Liver (tissue), 9 donors: Measurements from ENCODE around the gene GPATCH2. TPM values are rescaled to one million over a fixed set of nuclear protein-coding genes. Genes with fewer than 3 reads are reported as not detected.

Source experiments
- DNase-seq: peaks from one replicate; pipeline ENCODE4 v3.0.0-alpha.2; 2017; ENCODE audit warnings: low spot score
- H3K27ac ChIP-seq, 2 donors: one replicate each; pipeline ENCODE4 v1.7.0; 2013; ENCODE audit warnings: inconsistent platforms in 2 of 2, low read length in 2 of 2, control low read depth in 1 of 2, low read depth in 1 of 2, mild to moderate bottlenecking in 1 of 2
- H3K27me3 ChIP-seq, 4 donors: one replicate each; pipeline versions ENCODE4 v1.6.1 to v1.7.0; 2013; ENCODE audit warnings: low read length in 3 of 4, inconsistent platforms in 1 of 4, mild to moderate bottlenecking in 1 of 4, moderate library complexity in 1 of 4; ENCODE audit not compliant: control insufficient read depth in 4 of 4, insufficient read depth in 4 of 4
- H3K36me3 ChIP-seq, 4 donors: one replicate each; pipeline versions ENCODE4 v1.6.1 to v1.7.0; 2013; ENCODE audit warnings: low read length in 3 of 4, mild to moderate bottlenecking in 3 of 4, low read depth in 1 of 4, moderate library complexity in 1 of 4; ENCODE audit not compliant: control insufficient read depth in 4 of 4, insufficient read depth in 3 of 4
- H3K4me1 ChIP-seq, 4 donors: one replicate each; pipeline versions ENCODE4 v1.6.1 to v1.7.0; 2013; ENCODE audit warnings: low read length in 3 of 4, mild to moderate bottlenecking in 3 of 4, moderate library complexity in 1 of 4; ENCODE audit not compliant: control insufficient read depth in 4 of 4, insufficient read depth in 4 of 4
- H3K4me3 ChIP-seq, 3 donors: one replicate each; pipeline versions ENCODE4 v1.6.1 to v1.7.0; 2013; ENCODE audit warnings: low read length in 3 of 3, control low read depth in 1 of 3, low read depth in 1 of 3, mild to moderate bottlenecking in 1 of 3
- H3K9ac ChIP-seq, 2 donors: one replicate each; pipeline ENCODE4 v1.7.0; 2013; ENCODE audit warnings: low read length in 2 of 2, mild to moderate bottlenecking in 2 of 2, moderate library complexity in 2 of 2, control low read depth in 1 of 2, low read depth in 1 of 2
- H3K9me3 ChIP-seq, 4 donors: one replicate each; pipeline versions ENCODE4 v1.6.1 to v1.7.0; 2013; ENCODE audit warnings: low read length in 3 of 4; ENCODE audit not compliant: control insufficient read depth in 4 of 4
- ATF3 ChIP-seq: IDR thresholded peaks from 2 replicates; pipeline ENCODE4 v1.6.1; 2016; ENCODE audit warnings: antibody characterized with exemption
- EGR1 ChIP-seq, 2 donors: IDR thresholded peaks; 2 replicates each; pipeline ENCODE4 v1.6.1; 2016 to 2018; ENCODE audit warnings: antibody characterized with exemption in 2 of 2, low read depth in 2 of 2
- FOXA1 ChIP-seq: IDR thresholded peaks from 2 replicates; pipeline ENCODE4 v1.6.1; 2016; ENCODE audit warnings: antibody characterized with exemption
- FOXA2 ChIP-seq: IDR thresholded peaks from 2 replicates; pipeline ENCODE4 v1.6.1; 2016; ENCODE audit warnings: antibody characterized with exemption
- GABPA ChIP-seq, 2 donors: IDR thresholded peaks in 1 of 2; conservative IDR thresholded peaks in 1 of 2; 2 replicates each; pipeline ENCODE4 v1.6.1; 2016; ENCODE audit warnings: antibody characterized with exemption in 2 of 2, mild to moderate bottlenecking in 1 of 2, moderate library complexity in 1 of 2
- HNF4A ChIP-seq, 2 donors: conservative IDR thresholded peaks; 2 replicates each; pipeline ENCODE4 v1.6.1; 2016; ENCODE audit warnings: antibody characterized with exemption in 2 of 2, mild to moderate bottlenecking in 2 of 2
- HNF4G ChIP-seq: IDR thresholded peaks from 2 replicates; pipeline ENCODE4 v1.6.1; 2016; ENCODE audit warnings: antibody characterized with exemption
- NR2F2 ChIP-seq: IDR thresholded peaks from 2 replicates; pipeline ENCODE4 v1.6.1; 2016; ENCODE audit warnings: antibody characterized with exemption
- RAD21 ChIP-seq, 2 donors: IDR thresholded peaks; 2 replicates each; pipeline ENCODE4 v1.6.1; 2016; ENCODE audit warnings: antibody characterized with exemption in 2 of 2, mild to moderate bottlenecking in 2 of 2
- REST ChIP-seq: IDR thresholded peaks from 2 replicates; pipeline ENCODE4 v1.6.1; 2016; ENCODE audit warnings: antibody characterized with exemption, mild to moderate bottlenecking
- RXRA ChIP-seq, 2 donors: IDR thresholded peaks; 2 replicates each; pipeline ENCODE4 v1.6.1; 2017 to 2018; ENCODE audit warnings: antibody characterized with exemption in 2 of 2, mild to moderate bottlenecking in 1 of 2
- SP1 ChIP-seq: IDR thresholded peaks from 2 replicates; pipeline ENCODE4 v1.6.1; 2018; ENCODE audit warnings: antibody characterized with exemption, mild to moderate bottlenecking
- TAF1 ChIP-seq: conservative IDR thresholded peaks from 2 replicates; pipeline ENCODE4 v1.6.1; 2016; ENCODE audit warnings: antibody characterized with exemption, mild to moderate bottlenecking
- YY1 ChIP-seq: IDR thresholded peaks from 2 replicates; pipeline ENCODE4 v1.6.1; 2016; ENCODE audit warnings: antibody characterized with exemption, mild to moderate bottlenecking
- ZBTB33 ChIP-seq: IDR thresholded peaks from 2 replicates; pipeline ENCODE4 v1.6.1; 2016; ENCODE audit warnings: antibody characterized with exemption
- WGBS: extraction: QIAGEN DNeasy Blood & Tissue Kit; methylation state at CpG from one replicate; pipeline ENCODE4 v1.1.7; 2013; 5-methylcytosine and 5-hydroxymethylcytosine counted together
- polyA plus RNA-seq, 2 donors: library from polyadenylated mRNA; stranded (reverse) in 1 of 2; unstranded in 1 of 2; fragments of 200-250 nt in 1 of 2; fragments of >200 nt in 1 of 2; fragmentation: Nextera tagmentation in 1 of 2; extraction: Ambion mirVana in 1 of 2; gene quantifications; one replicate each; pipeline versions ENCODE4 v1.2.1 to v1.2.3, GENCODE V29; 2013 to 2015
- total RNA-seq, 2 donors: library from RNA; depleted of rRNA; stranded (reverse); fragments of >200 nt; gene quantifications; one replicate each; pipeline ENCODE4 v1.2.3, GENCODE V29; 2014
- TF ChIP-seq, protein P1 (sequence below): IDR thresholded peaks from 2 replicates; pipeline ENCODE4 v1.6.1; 2016; ENCODE audit warnings: antibody characterized with exemption
- TF ChIP-seq, protein P2 (sequence below): fragments of 150-350 bp; IDR thresholded peaks from 2 replicates; pipeline ENCODE4 v1.5.1; 2017; ENCODE audit warnings: improper control_type of control experiment, low read depth, low read length; ENCODE audit not compliant: missing input control
- donor health status: healthy.
- donor health status: healthy.
- donor health status: healthy.
- donor health status: healthy.
- donor health status: healthy.

Gene GPATCH2
- total and polyA plus RNA-seq, 4 donors = 1.6 to 11.2 (median 5.8) TPM

GRCh38 chr1:217590598-217590997 lies 40.3 kb downstream of the GPATCH2 start:
- no peaks in the 10 kb centered on the region for H3K9me3 ChIP-seq
- WGBS = 75% methylated on average over 2 of the region's 2 CpGs
- H3K9ac ChIP-seq = no peak overlapping the region
- no peak for DNase-seq
- H3K27me3 ChIP-seq = no peaks in the 10 kb centered on the region
- H3K4me1 ChIP-seq = no peaks in the 10 kb centered on the region
- no peak overlapping the region for H3K27ac ChIP-seq
- no peak overlapping the region for H3K4me3 ChIP-seq
- TF ChIP-seq RXRA (IDR thresholded peaks at IDR 0.05) = no peak
- no peak for TF ChIP-seq SP1
- TF ChIP-seq YY1 = no peak
- TF ChIP-seq, protein P1, sequence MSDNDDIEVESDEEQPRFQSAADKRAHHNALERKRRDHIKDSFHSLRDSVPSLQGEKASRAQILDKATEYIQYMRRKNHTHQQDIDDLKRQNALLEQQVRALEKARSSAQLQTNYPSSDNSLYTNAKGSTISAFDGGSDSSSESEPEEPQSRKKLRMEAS = no peak
- no peak for TF ChIP-seq ZBTB33
- TF ChIP-seq HNF4A (conservative IDR thresholded peaks at IDR 0.05) = peak; percentile 33 to 65
- no peak for TF ChIP-seq ATF3
- no peak for TF ChIP-seq NR2F2
- peak; percentile 30 for TF ChIP-seq HNF4G
- no peak for TF ChIP-seq GABPA (IDR thresholded peaks at IDR 0.05 in 1 of 2, conservative IDR thresholded peaks at IDR 0.05 in 1 of 2)
- no peak for TF ChIP-seq TAF1
- TF ChIP-seq FOXA1 = no peak
- TF ChIP-seq, protein P2, sequence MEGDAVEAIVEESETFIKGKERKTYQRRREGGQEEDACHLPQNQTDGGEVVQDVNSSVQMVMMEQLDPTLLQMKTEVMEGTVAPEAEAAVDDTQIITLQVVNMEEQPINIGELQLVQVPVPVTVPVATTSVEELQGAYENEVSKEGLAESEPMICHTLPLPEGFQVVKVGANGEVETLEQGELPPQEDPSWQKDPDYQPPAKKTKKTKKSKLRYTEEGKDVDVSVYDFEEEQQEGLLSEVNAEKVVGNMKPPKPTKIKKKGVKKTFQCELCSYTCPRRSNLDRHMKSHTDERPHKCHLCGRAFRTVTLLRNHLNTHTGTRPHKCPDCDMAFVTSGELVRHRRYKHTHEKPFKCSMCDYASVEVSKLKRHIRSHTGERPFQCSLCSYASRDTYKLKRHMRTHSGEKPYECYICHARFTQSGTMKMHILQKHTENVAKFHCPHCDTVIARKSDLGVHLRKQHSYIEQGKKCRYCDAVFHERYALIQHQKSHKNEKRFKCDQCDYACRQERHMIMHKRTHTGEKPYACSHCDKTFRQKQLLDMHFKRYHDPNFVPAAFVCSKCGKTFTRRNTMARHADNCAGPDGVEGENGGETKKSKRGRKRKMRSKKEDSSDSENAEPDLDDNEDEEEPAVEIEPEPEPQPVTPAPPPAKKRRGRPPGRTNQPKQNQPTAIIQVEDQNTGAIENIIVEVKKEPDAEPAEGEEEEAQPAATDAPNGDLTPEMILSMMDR = no peak
- no peak for TF ChIP-seq FOXA2
- TF ChIP-seq RAD21 (IDR thresholded peaks at IDR 0.05) = no peak
- peaks cover 0 to 3% (median under 1%) of the 10 kb centered on the region in 4 donors for H3K36me3 ChIP-seq

- TF ChIP-seq, protein P2 = no peak
- TF ChIP-seq REST (no peak), RAD21 (IDR thresholded peaks at IDR 0.05) (no peak), TAF1 (no peak), YY1 (no peak), SP1 (no peak), EGR1 (IDR thresholded peaks at IDR 0.05; ENCODE audit: low read depth in 2 of 2) (no peak), ATF3 (no peak)
- Histone ChIP-seq H3K36me3 (peaks cover 0 to 3% (median 0%) of the 10 kb centered on the region in 4 donors), H3K9ac (no peak overlapping the region), H3K27ac (no peak overlapping the region), H3K27me3 (no peaks in the 10 kb centered on the region), H3K4me3 (no peak overlapping the region), H3K4me1 (no peaks in the 10 kb centered on the region), H3K9me3 (no peaks in the 10 kb centered on the region)
- 91% methylated on average over 4 of the region's 4 CpGs for WGBS
- no peak for DNase-seq
Measured at GRCh38 chr1:217586586-217586985, 44.3 kb downstream of the GPATCH2 start.
